Large intestine (tissue), 3 donors: ENCODE results near the gene RASL12. TPM values are rescaled to one million over a fixed set of nuclear protein-coding genes. Genes with fewer than 3 reads are reported as not detected.

Experiments
- DNase-seq, 2 donors: peaks; one replicate each; pipeline versions ENCODE4 v3.0.0 to v3.0.0-alpha.2; 2013
- H3K27ac ChIP-seq: one replicate; pipeline ENCODE4 v1.5.1; 2013; ENCODE audit warnings: low read length
- H3K27me3 ChIP-seq: 2 replicates; pipeline ENCODE4 v1.6.1; 2013; ENCODE audit warnings: low read length; ENCODE audit not compliant: control insufficient read depth, insufficient read depth
- H3K36me3 ChIP-seq: 2 replicates; pipeline ENCODE4 v1.6.1; 2013; ENCODE audit warnings: low read length; ENCODE audit not compliant: control insufficient read depth, insufficient read depth
- H3K4me1 ChIP-seq: one replicate; pipeline ENCODE4 v1.6.1; 2013; ENCODE audit warnings: low read length; ENCODE audit not compliant: control insufficient read depth, insufficient read depth
- H3K4me3 ChIP-seq: one replicate; pipeline ENCODE4 v1.5.1; 2013; ENCODE audit warnings: low read length
- H3K9me3 ChIP-seq: one replicate; pipeline ENCODE4 v1.6.1; 2013; ENCODE audit warnings: mild to moderate bottlenecking, low read depth, low read length, moderate library complexity; ENCODE audit not compliant: control insufficient read depth
- WGBS: methylation state at CpG from one replicate; pipeline ENCODE4 v1.1.5; 2013; ENCODE audit warnings: low lambda C conversion rate; ENCODE audit not compliant: insufficient coverage; 5-methylcytosine and 5-hydroxymethylcytosine counted together
- polyA plus RNA-seq: library from polyadenylated mRNA; unstranded; fragments of 120-200 nt; gene quantifications from one replicate; pipeline ENCODE4 v1.2.1, GENCODE V29; 2013

The RASL12 gene
- polyA plus RNA-seq, 1 donor, result 3.6 TPM

DNA sequence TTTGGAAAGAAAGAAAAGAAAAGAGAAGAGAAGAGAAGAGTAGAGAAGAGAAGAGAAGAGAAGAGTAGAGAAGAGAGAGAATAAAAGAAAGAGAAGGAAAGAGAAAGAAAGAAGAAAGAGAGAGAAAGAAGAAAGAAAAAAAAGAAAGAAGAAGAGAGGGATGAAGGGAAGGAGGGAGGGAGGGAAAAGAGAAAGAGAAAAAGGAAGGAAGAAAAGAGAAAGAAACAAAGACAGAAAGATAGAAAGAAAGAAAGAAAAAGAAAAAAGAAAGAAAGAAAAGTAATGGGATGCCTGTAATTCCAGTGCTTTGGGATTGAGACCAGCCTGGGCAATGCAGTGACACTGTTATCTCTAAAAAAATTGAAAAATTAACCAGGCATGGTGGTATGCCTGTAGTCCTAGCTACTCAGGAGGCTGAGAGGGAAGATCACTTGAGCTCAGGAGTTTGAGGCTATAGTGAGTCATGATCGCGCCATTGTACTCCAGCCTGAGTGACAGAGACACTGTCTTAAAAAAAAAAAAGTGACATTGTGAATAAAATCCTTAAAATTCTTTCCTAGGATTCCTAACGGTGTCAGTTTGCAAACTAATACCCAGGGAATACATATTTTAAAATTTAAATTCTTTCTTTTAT is 1.7 kb downstream of the RASL12 start:
- Histone ChIP-seq H3K9me3 (no peaks in the 10 kb centered on the region), H3K36me3 (no peaks in the 10 kb centered on the region), H3K4me1 (peaks cover 4% of the 10 kb centered on the region), H3K27ac (no peak overlapping the region), H3K27me3 (peaks cover 18% of the 10 kb centered on the region), H3K4me3 (no peak overlapping the region)
- DNase-seq, result no peak
- 90% methylated on average over 3 of the region's 3 CpGs for WGBS

DNA sequence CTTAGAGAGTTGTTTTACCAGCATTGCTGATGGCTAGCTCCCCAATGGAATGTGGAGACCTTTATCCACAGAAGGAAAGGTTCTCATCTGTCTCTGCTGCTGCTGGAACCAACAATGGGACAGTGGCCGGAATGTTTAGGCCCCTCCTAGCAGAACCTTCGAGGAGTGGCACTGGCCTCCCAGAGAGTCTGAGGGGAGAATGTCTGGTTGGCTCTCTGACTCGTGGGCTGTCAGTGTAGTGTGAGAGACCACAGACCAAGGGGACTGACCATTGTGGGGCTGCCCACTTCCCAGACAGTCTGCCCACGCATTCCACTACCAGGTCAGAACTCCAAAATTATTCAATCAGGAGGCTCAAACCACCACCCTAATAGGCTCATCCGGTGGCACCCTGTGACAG is 5.1 kb downstream of the RASL12 start:
- H3K27ac ChIP-seq, result no peak overlapping the region
- H3K9me3 ChIP-seq, result no peaks in the 10 kb centered on the region
- WGBS, result no CpG with 5 or more reads among the region's 5 CpGs
- DNase-seq, result no peak
- no peak overlapping the region for H3K4me3 ChIP-seq
- peaks cover 10% of the 10 kb centered on the region for H3K4me1 ChIP-seq
- H3K27me3 ChIP-seq, result peaks cover 14% of the 10 kb centered on the region
- no peaks in the 10 kb centered on the region for H3K36me3 ChIP-seq

GRCh38 chr15:65062061-65062460 is 5.7 kb downstream of the RASL12 start:
- Histone ChIP-seq H3K27ac (no peak overlapping the region), H3K4me1 (peaks cover 11% of the 10 kb centered on the region), H3K9me3 (no peaks in the 10 kb centered on the region), H3K36me3 (no peaks in the 10 kb centered on the region), H3K4me3 (no peak overlapping the region), H3K27me3 (peaks cover 8% of the 10 kb centered on the region)
- no peak for DNase-seq
- WGBS, result no CpG with 5 or more reads among the region's 5 CpGs

- DNase-seq, result no peak
- no peak overlapping the region for H3K4me3 ChIP-seq
- H3K9me3 ChIP-seq, result no peaks in the 10 kb centered on the region
- no CpG with 5 or more reads among the region's 6 CpGs for WGBS
- H3K4me1 ChIP-seq, result peaks cover 23% of the 10 kb centered on the region
- peaks cover 2% of the 10 kb centered on the region for H3K27me3 ChIP-seq
- no peaks in the 10 kb centered on the region for H3K36me3 ChIP-seq
- no peak overlapping the region for H3K27ac ChIP-seq
These were observed 7.0 kb downstream of the RASL12 start for GRCh38 chr15:65060641-65061397.

DNA sequence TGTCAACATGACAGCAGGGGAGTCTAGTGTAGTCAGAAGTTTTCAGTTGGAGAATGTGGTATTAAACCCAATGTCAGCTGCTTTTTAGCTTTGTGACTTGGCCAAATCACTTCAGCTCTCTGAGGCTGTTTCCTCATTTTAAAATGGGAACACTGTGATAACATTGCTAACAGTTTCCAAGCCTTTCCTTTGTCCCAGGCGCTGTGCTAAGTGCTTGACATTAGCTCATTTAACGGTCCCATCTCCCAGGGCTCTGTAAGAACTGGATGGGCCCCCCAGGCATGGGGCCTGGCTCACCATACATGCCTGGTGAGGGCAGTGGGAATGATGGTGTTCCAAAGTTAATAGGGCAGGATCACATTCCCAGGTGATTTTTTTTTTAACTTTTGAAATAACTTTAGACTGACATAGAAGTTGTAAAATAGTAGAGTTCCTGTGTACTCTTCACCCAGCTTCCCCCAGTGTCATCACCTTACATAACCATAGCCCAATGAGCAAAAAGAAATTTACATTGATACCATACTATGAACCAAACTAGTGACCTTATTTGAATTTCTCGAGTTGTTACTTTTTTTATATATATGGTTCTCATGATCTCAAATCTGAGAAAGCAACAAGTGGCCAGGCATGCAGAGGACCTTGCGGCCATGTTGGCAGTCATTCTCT is 7.7 kb downstream of the RASL12 start:
- no peaks in the 10 kb centered on the region for H3K27me3 ChIP-seq
- no peak overlapping the region for H3K4me3 ChIP-seq
- no peak for DNase-seq
- no CpG with 5 or more reads among the region's 4 CpGs for WGBS
- no peak overlapping the region for H3K27ac ChIP-seq
- no peaks in the 10 kb centered on the region for H3K36me3 ChIP-seq
- no peaks in the 10 kb centered on the region for H3K9me3 ChIP-seq
- H3K4me1 ChIP-seq, result peaks cover 31% of the 10 kb centered on the region

GRCh38 chr15:65059369-65059750 is 8.4 kb downstream of the RASL12 start:
- Histone ChIP-seq H3K4me3 (no peak overlapping the region), H3K36me3 (no peaks in the 10 kb centered on the region), H3K4me1 (peaks cover 38% of the 10 kb centered on the region), H3K9me3 (no peaks in the 10 kb centered on the region), H3K27me3 (no peaks in the 10 kb centered on the region), H3K27ac (no peak overlapping the region)
- WGBS, result no CpG with 5 or more reads among the region's 3 CpGs
- no peak for DNase-seq

- peaks cover 2% of the 10 kb centered on the region for H3K36me3 ChIP-seq
- WGBS, result no CpG with 5 or more reads among the region's 16 CpGs
- no peak for DNase-seq
- peaks cover 39% of the 10 kb centered on the region for H3K4me1 ChIP-seq
- no peaks in the 10 kb centered on the region for H3K27me3 ChIP-seq
- H3K4me3 ChIP-seq, result no peak overlapping the region
- no peak overlapping the region for H3K27ac ChIP-seq
- no peaks in the 10 kb centered on the region for H3K9me3 ChIP-seq
These were observed 9.1 kb downstream of the RASL12 start for GRCh38 chr15:65058394-65059368.

- DNase-seq, result no peak
- H3K4me3 ChIP-seq, result no peak overlapping the region
- no peaks in the 10 kb centered on the region for H3K27me3 ChIP-seq
- no CpG with 5 or more reads among the region's 8 CpGs for WGBS
- H3K36me3 ChIP-seq, result peaks cover 9% of the 10 kb centered on the region
- H3K27ac ChIP-seq, result peak overlapping the region; percentile 67
- H3K4me1 ChIP-seq, result peaks cover 39% of the 10 kb centered on the region
- no peaks in the 10 kb centered on the region for H3K9me3 ChIP-seq
These were observed 10.2 kb downstream of the RASL12 start for GRCh38 chr15:65057549-65057940.

- H3K4me3 ChIP-seq, result no peak overlapping the region
- peak; percentile 86 to 88 for DNase-seq
- peak overlapping the region; percentile 67 for H3K27ac ChIP-seq
- no peaks in the 10 kb centered on the region for H3K27me3 ChIP-seq
- no CpG with 5 or more reads among the region's 8 CpGs for WGBS
- no peaks in the 10 kb centered on the region for H3K9me3 ChIP-seq
- peaks cover 39% of the 10 kb centered on the region for H3K4me1 ChIP-seq
- peaks cover 9% of the 10 kb centered on the region for H3K36me3 ChIP-seq
These were observed 10.8 kb downstream of the RASL12 start for GRCh38 chr15:65056868-65057548.
